GM18909 (cell line): ENCODE measurements around the gene KPNA3.
A peak's percentile ranks its signal among the peaks of the same experiment; 100 is the strongest.
"Not testable (repeated sequence)": the region's sequence is repeated elsewhere in the genome, so short reads cannot be mapped to it uniquely, and the experiment has no call there.

Source experiments
- ATAC-seq: cut with Tn5 transposase; IDR thresholded peaks from one replicate; pipeline ENCODE4 v1.9.1; 2021; ENCODE audit warnings: mild to moderate bottlenecking; ENCODE audit not compliant: unreplicated experiment, poor library complexity

Gene KPNA3

GRCh38 chr13:49810567-49811526 is 18.4 kb upstream of the KPNA3 start:
- ATAC-seq: no peak

GRCh38 chr13:49807681-49808080 is 15.2 kb upstream of the KPNA3 start:
- ATAC-seq: no peak

DNA sequence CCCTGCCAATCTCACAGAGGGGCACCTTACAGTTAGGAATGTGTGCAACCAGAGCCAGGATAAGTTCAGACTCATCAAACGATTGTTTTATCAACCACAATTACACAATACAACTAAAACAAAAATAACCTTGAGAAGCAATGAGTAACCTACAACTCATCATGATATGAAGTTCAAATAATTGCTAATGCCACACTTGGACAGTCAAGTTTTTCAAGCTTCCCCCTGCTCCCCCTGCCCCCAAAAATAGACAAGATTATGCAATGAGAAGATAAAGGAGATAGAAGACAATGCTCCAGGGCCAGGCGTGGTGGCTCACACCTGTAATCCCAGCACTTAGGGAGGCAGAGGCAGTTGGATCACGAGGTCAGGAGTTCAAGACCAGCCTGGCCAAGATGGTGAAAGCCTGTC is 13.6 kb upstream of the KPNA3 start:
- ATAC-seq: no peak

DNA sequence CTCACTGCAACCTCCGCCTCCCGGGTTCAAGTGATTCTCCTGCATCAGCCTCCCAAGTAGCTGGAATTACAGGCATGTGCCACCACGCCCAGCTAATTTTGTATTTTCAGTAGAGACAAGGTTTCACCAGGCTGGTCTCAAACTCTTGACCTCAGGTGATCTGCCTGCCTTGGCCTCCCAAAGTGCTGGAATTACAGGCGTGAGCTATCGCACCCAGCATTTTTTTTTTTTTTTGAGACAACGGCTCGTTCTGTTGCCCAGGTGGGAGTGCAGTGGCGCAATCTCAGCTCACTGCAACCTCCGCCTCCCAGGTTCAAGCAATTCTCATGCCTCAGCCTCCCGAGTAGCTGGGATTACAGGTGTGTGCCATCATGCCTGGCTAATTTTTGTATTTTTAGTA is 10.6 kb upstream of the KPNA3 start:
- not testable (repeated sequence) for ATAC-seq

GRCh38 chr13:49802426-49802825 is 9.9 kb upstream of the KPNA3 start:
- ATAC-seq: no peak

- peak; percentile 25 for ATAC-seq
Measured at GRCh38 chr13:49791711-49792549, 552 bp downstream of the KPNA3 start.

GRCh38 chr13:49791315-49791710 is 1.2 kb downstream of the KPNA3 start:
- ATAC-seq: peak; percentile 19

GRCh38 chr13:49789968-49790367 is 2.5 kb downstream of the KPNA3 start:
- ATAC-seq: no peak

DNA sequence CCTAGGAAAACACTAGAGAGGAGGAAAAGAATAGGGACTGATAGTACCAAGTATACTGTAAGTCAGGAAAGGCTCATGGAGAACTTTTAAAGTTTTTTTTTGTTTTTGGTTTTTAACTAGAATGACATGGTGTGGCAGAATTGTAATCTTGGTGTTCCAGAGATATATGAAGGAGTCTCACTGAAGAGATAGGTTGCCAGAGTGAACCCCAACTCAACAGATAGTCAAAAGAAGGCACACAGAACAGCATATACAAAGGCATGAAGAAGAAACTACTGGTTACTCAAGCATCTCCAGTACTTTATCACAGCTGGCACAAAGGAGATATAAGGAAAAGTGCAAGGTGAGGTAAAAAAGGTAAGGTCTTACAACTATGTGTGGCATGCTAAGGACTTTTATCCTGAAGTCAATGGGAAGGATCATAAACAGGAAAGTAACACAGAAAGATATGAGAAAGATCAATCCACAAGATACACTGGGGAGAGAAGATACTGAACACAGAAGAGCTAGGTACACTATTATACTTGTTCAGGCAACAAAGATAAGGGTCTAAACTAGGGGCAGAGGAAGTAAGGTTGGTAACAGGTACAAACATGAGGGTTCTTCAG is 6.0 kb downstream of the KPNA3 start:
- ATAC-seq: no peak

DNA sequence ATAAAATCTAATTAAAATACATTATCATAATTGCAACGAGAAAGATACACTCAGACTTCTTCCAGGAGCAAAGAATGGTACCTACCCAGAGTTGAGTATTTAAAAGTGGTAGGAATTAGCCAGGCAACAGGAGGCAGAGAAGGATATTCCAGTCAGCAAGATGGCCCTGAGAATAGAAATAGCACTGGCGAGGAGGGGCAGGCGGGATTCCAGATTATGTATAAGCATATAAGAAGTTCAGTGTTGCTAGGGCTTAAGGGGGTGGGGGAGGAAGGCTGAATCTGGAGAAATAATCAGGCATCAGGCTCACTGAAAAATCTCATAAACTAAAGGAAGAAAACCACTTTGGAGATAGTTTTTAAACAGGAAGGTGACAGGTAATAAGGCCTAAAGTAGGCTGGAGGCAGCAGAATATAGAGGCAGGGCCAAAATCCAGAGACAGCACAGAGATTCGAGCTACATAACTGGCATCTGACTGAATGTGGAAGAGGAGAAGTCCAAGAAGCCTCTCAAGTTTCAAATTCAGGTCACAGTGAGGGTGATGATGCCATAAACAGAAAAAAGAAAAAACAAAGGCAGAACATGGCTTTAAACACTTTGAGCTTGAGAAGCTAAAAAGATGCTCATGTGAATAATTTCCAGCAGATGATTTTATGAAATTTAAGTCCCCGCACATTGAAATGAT is 7.5 kb downstream of the KPNA3 start:
- ATAC-seq: no peak

DNA sequence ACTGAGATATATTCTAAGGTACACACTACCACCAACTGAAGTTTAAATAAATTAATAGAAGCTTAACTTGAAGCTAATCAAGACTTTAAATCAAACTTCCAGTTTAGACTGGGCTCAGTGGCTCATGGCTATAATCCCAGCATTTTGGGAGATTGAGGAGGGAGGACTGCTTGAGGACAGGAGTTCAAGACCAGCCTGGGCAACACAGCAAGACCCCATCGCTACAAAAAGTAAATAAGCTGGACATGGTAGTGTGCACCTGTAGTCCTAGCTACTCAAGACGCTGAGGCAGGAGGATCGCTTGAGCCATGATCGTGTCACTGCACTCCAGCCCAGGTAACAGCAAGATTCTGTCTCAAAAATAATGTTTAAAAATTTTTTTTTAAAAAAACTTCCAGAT is 8.6 kb downstream of the KPNA3 start:
- no peak for ATAC-seq

DNA sequence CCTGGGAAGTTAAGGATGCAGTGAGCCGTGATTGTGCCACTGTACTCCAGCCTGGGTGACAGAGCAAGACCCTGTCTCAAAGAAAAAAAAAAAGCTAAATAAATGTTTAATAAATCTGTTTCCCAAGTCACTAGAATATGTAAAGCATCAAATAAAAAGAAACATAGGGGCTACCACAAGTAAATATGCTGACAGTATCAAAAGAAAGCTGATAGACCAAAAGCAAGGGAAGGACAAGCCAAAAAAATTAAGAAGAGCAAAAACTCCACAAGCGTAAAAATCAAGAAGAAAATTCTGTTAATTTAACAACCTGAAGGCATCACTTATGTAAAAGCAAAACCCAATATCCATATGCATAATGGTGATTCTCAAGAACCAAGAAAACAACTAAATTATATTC is 9.7 kb downstream of the KPNA3 start:
- no peak for ATAC-seq

- ATAC-seq: no peak
Measured at GRCh38 chr13:49781806-49782205, 10.7 kb downstream of the KPNA3 start.

DNA sequence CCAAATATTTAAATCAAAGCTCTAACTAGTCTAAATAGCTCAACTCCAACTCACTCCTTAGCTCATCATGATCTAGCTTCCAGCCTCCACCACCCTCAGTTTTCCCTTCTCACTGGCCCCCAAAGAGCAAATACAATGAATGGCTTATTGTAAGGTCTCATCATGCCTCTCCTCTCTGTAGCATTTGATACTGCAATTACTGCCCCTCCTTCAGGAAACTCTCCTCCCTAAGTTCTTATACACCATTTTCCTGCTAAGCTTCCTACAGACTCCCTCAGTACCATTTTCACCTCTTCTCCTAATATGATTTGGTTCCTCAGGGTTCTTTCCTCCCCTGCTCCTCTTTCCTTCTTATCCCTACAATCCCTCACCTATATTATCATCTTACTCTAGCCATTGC is 12.8 kb downstream of the KPNA3 start:
- no peak for ATAC-seq

DNA sequence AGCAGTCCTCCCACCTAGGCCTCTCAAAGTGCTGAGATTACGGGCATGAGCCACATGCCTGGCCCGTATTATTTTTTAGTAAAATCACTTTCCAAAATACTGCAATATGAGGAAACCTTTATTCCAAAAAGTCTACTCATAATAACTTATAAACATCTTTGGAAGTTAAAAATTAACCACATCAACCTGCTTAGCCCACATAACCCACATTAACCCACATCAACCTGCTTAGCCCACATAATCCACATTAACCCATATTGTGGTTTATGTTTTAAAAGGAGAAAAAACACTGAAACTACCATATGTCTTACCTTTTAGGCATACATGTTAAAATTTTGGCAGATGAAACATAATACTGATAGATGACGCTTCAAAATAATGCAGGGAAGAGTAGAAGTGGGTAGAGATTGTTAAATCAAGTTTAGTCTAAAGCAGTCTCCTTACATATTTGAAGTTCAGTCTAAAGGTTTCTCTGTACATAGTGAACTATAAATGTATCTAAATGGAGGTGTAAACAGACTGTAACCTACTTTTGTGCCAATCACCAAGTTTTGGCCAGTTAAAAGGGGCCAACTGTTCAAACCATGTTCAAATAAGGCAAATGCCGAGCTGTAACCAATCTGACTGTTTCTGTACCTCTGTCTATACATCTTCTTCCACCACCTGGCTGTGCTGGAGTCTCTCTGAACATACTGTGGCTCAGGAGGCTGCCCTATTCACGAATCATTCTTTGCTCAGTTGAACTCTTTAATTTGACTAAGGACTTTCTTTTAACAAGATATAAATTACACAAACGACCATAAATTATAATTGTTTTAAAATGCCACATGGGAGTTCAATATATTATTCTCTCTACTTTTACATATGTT is 14.5 kb downstream of the KPNA3 start:
- no peak for ATAC-seq

DNA sequence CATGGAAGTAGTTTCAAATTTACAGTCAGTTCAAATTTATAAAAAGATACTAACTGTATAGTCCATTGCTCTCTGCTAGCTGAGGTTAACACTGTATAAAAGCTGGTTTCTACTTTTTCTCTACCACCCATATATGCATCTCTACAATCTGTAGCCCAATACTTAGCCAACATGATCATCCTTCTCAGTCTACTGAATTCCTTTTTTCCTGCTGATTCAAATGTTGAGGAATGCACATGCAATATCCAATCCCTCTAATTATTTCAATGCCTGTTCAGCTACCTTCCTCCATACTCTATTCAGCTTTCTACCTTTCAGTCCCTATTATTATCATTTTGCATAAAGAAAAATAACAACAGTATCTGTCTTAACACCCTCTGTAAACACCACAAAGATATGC is 15.6 kb downstream of the KPNA3 start:
- no peak for ATAC-seq

DNA sequence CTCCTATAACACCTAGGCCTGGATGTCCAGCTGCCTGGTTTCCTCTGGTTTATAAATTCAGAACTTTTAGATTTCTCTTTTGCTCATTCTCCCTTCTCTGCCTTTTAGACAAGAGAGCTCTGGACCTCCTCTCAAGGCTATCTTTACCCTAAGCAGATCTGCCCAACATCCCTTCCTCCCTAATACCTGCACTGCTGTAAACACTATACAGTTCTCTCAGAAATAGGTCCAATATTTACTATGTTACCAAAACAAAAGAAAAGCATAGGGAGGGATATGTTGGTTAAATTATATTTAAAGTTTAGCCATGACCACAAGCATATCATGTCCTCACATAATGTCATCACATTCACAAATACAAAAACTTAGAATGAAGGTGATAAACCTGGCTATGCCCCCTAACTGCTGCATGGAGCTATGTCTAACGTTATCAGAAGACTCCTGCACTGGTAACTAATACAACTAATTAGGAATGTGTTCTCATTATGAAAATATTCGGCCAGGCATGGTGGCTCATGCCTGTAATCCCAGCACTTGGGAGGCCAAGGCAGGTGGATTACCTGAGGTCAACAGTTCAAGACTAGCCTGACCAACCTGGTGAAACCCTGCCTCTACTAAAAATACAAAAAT is 18.0 kb downstream of the KPNA3 start:
- ATAC-seq: no peak

- no peak for ATAC-seq
Measured at GRCh38 chr13:49772828-49773227, 19.7 kb downstream of the KPNA3 start.

GRCh38 chr13:49761811-49762210 is 30.7 kb downstream of the KPNA3 start:
- not testable (repeated sequence) for ATAC-seq
